Measurements from ENCODE around the gene FNBP1.

Gene FNBP1

GRCh38 chr9:130028493-130029222 lies 14.3 kb downstream of the FNBP1 start:
- 0 out of 2 replicates have a peak overlapping the region, but pooled peaks have one; percentile 5 for H3K9ac ChIP-seq (ENCODE audit: low read length)
- peaks cover 9% of the 10 kb centered on the region; the same call in 1 of the 2 replicates for H4K20me1 ChIP-seq (ENCODE audit: low read depth, low read length)
- H2AFZ ChIP-seq (ENCODE audit: low read depth, low read length, severe bottlenecking) = no peak overlapping the region
- no peaks in the 10 kb centered on the region for H3K9me2 ChIP-seq (replicated peaks; ENCODE audit: insufficient read depth, low read length)
- H3K27ac ChIP-seq (ENCODE audit: low read depth, low read length) = peak overlapping the region; percentile 78
- H3F3A ChIP-seq (ENCODE audit: insufficient read depth) = peaks cover 64% of the 10 kb centered on the region
- H3K27me3 ChIP-seq (ENCODE audit: low read length) = no peaks in the 10 kb centered on the region
- H3K4me2 ChIP-seq (ENCODE audit: low read depth, low read length, poor library complexity, severe bottlenecking) = peak overlapping the region; percentile 48
- no peak overlapping the region for H3K4me3 ChIP-seq (ENCODE audit: insufficient read depth, low read length, poor library complexity, severe bottlenecking)
- no peaks in the 10 kb centered on the region for H3K9me3 ChIP-seq (ENCODE audit: insufficient read depth, low read length)
- TF ChIP-seq CTCF (IDR thresholded peaks at IDR 0.05; ENCODE audit: insufficient read depth, low read length, poor library complexity, severe bottlenecking) (no peak), EZH2phosphoT487 (conservative IDR thresholded peaks at IDR 0.05; ENCODE audit: low read length) (no peak)
- no peaks in the 10 kb centered on the region for H3K36me3 ChIP-seq (ENCODE audit: low read length)
- H3K79me2 ChIP-seq (ENCODE audit: insufficient read depth, low read length) = peaks cover 100% of the 10 kb centered on the region

- no peaks in the 10 kb centered on the region for H3K36me3 ChIP-seq (ENCODE audit: low read length)
- H3K9me2 ChIP-seq (replicated peaks; ENCODE audit: insufficient read depth, low read length) = no peaks in the 10 kb centered on the region
- TF ChIP-seq CTCF (IDR thresholded peaks at IDR 0.05; ENCODE audit: insufficient read depth, low read length, poor library complexity, severe bottlenecking) = no peak
- no peak for TF ChIP-seq EZH2phosphoT487 (conservative IDR thresholded peaks at IDR 0.05; ENCODE audit: low read length)
- H3K9me3 ChIP-seq (ENCODE audit: insufficient read depth, low read length) = no peaks in the 10 kb centered on the region
- H2AFZ ChIP-seq (ENCODE audit: low read depth, low read length, severe bottlenecking) = no peak overlapping the region
- H3K4me3 ChIP-seq (ENCODE audit: insufficient read depth, low read length, poor library complexity, severe bottlenecking) = no peak overlapping the region
- H3K9ac ChIP-seq (ENCODE audit: low read length) = no peak overlapping the region
- H3K27ac ChIP-seq (ENCODE audit: low read depth, low read length) = peak overlapping the region; percentile 78
- no peaks in the 10 kb centered on the region for H3K27me3 ChIP-seq (ENCODE audit: low read length)
- peak overlapping the region; percentile 48 for H3K4me2 ChIP-seq (ENCODE audit: low read depth, low read length, poor library complexity, severe bottlenecking)
- H3F3A ChIP-seq (ENCODE audit: insufficient read depth) = peaks cover 70% of the 10 kb centered on the region
- peaks cover 9% of the 10 kb centered on the region; the same call in 1 of the 2 replicates for H4K20me1 ChIP-seq (ENCODE audit: low read depth, low read length)
- H3K79me2 ChIP-seq (ENCODE audit: insufficient read depth, low read length) = peaks cover 100% of the 10 kb centered on the region
These were observed 15.2 kb downstream of the FNBP1 start for GRCh38 chr9:130027533-130028365.

GRCh38 chr9:130026583-130027340 lies 16.2 kb downstream of the FNBP1 start:
- H3K9me2 ChIP-seq (replicated peaks; ENCODE audit: insufficient read depth, low read length) = no peaks in the 10 kb centered on the region
- H2AFZ ChIP-seq (ENCODE audit: low read depth, low read length, severe bottlenecking) = no peak overlapping the region
- peaks cover 100% of the 10 kb centered on the region for H3K79me2 ChIP-seq (ENCODE audit: insufficient read depth, low read length)
- H3K36me3 ChIP-seq (ENCODE audit: low read length) = no peaks in the 10 kb centered on the region
- H3K9me3 ChIP-seq (ENCODE audit: insufficient read depth, low read length) = no peaks in the 10 kb centered on the region
- no peak for TF ChIP-seq EZH2phosphoT487 (conservative IDR thresholded peaks at IDR 0.05; ENCODE audit: low read length)
- TF ChIP-seq CTCF (IDR thresholded peaks at IDR 0.05; ENCODE audit: insufficient read depth, low read length, poor library complexity, severe bottlenecking) = no peak
- peak overlapping the region; percentile 78 for H3K27ac ChIP-seq (ENCODE audit: low read depth, low read length)
- peaks cover 66% of the 10 kb centered on the region for H3F3A ChIP-seq (ENCODE audit: insufficient read depth)
- no peak overlapping the region for H3K4me3 ChIP-seq (ENCODE audit: insufficient read depth, low read length, poor library complexity, severe bottlenecking)
- no peaks in the 10 kb centered on the region for H3K27me3 ChIP-seq (ENCODE audit: low read length)
- 0 out of 2 replicates have a peak overlapping the region, but pooled peaks have one; percentile 5 for H3K9ac ChIP-seq (ENCODE audit: low read length)
- peak overlapping the region; percentile 48 for H3K4me2 ChIP-seq (ENCODE audit: low read depth, low read length, poor library complexity, severe bottlenecking)
- H4K20me1 ChIP-seq (ENCODE audit: low read depth, low read length) = peaks cover 9% of the 10 kb centered on the region; the same call in 1 of the 2 replicates
